Effector CD8-positive, alpha-beta T cell (primary cell): Measurements from ENCODE around the gene ANAPC1.
"Not testable (repeated sequence)": the region's sequence is repeated elsewhere in the genome, so short reads cannot be mapped to it uniquely, and the experiment has no call there.

Experiments used
- DNase-seq: peaks from one replicate; lab custom pipeline; 2025; lab: John Stamatoyannopoulos, UW

The ANAPC1 gene

DNA sequence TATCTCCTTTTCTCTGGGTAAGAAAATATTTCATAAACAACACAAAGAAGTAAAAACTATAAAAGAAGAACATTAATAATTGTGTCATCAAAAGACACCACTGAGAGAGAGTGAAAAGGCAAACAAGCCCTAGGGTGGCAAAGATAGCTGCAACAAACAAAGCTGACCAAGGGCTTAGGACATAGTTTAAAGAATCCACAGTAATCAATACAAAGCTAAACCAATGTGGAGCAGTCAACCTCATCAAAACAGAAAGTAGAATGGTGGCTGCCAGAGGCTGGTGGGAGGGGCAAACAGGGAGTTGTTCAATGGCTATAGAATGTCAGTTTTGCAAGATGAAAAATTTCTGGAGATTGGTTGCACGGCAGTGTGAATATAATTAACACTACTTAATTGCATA, 93.4 kb downstream of the ANAPC1 start:
- DNase-seq = not testable (repeated sequence)

- DNase-seq = not testable (repeated sequence)
Measured at GRCh38 chr2:111784081-111784480, 99.9 kb downstream of the ANAPC1 start.

DNA sequence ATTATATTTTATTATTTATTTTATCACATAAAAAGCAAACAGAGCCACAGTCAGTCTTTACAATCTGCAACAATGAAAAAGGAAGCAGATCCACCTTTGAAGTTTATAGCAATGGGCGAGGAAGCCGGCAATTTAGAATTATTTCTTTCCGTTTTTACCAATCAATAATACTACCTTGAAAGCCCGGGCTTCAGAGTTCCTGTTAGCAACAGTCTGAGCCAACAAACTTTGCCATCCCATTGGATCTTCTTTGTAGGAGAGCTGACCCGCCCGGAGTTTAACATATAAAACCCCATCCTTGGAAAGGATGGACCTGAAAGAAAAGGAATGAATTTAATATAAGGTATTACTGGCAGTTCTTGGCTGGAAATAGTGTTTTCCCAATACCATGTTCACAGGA, 101.8 kb downstream of the ANAPC1 start:
- DNase-seq = not testable (repeated sequence)

DNA sequence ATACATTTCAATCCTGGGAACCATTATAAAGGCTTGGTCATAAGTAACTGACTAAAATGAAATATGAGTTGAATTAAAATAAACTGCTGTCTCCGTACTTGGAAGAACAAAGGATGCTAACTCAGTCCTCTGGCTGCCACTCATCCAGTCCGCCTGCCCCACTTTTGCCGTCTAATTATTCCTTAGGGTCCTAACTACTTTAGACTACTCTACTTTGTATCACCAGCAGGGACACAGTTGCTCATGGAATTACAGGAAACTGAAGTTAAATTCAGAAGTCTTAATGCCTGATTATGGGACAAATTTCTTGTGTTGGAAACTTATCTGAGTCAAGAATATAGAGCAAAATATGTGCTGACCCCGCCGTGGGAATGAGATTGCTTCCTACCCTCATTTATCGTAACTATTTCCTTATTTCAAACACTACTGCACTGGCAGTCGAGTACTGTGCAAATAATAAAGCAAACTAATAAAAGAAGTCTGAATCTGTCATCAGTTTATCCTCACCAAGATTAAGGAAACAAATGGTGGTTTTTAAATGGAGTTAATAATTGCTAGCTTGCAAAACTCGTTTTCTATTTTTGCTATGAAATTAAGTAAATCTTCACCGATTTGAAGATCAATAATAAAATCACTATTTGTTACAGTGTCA, 102.4 kb downstream of the ANAPC1 start:
- not testable (repeated sequence) for DNase-seq

DNA sequence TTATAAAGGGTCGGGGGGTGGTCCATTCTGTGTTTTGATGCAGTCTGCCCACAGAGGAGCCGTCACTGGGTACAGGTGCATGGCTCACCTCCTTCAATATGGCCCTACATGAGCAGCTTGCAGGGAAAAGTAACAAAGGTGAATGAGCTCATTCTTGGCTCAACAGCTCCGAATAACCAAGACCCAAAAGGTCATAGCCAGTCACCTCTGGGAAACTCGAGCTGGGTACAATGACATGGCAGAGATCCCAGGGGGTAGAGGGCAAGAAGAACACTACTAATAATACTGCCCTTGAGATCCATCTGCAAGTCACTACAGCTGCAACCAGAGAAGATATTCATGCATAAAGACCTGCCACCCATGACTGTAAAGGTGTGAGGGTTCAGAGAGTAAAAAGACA, 106.8 kb downstream of the ANAPC1 start:
- DNase-seq = not testable (repeated sequence)

DNA sequence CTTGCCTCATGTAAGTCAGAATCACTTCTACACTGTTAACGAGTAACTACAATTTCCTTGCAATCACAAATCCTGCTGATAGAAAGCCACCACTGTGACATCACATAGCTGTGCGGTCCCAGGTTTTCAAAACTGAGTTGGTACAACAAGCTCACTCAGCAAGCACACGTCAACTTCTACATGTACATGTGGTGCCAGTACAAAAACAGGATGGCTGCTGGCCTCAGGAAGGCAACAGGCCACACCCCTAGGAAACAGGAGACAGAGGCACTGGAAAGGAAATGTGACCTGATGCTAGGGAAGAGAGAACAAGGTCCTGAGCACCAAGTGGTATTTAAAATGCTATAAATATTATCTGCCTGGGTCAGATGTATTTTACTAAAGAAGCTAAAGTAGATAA, 107.7 kb downstream of the ANAPC1 start:
- not testable (repeated sequence) for DNase-seq

DNA sequence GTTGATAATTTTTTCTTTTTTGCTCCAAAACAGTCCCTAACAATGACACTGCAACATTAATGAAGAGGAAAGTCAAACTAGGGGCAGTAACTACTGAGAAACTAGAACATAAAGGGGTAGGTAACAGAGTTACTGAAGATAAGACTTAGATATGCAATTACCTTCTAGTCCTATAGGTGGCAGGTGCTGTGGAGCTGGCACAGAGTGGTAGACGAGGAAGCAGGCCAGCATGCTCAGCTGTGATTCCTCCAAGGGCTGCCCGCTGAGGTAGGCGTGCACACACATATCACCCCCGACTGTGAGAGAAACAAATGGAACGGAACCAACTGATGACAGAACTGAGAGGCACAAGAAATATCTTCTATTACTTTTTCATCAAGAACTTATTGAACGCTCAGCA, 111.8 kb downstream of the ANAPC1 start:
- DNase-seq = not testable (repeated sequence)

DNA sequence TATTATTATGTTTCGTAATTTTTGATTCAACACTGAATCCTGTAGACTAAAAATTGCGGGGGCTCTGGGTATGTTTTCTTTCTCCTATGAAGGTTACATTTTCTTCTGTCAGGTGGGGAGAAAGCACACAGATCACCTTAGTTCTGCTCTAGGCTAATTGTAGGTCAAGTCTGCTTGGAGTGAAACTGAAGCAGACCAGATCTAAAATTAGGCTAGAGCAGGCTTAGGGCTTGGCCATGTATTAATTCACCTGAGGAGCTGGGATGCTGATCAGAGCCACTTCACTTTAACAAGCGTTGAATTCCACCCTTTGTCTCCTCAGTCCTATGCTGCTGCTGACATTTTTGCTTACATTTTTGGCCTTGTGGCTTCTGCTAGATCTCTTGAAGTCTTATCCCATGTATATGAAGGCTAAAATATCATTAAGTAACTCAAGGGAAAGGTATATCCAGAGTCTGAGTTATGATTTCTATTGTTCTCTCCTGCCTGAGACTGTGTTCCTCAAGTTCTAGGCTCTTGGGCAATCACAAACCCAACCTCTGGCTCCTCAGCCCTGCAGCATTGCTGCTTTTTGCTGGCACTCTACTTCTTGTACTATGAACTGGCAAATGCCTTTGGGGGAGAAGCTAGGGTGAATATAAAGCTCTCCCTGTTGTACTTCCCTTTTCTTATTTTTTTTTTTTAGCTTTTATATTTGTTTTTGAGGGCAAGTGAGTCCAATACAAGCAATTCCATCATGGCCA, 112.9 kb downstream of the ANAPC1 start:
- DNase-seq = not testable (repeated sequence)

- not testable (repeated sequence) for DNase-seq
Measured at GRCh38 chr2:111768266-111769190, 115.5 kb downstream of the ANAPC1 start.

GRCh38 chr2:111767087-111767486, 116.9 kb downstream of the ANAPC1 start:
- not testable (repeated sequence) for DNase-seq

DNA sequence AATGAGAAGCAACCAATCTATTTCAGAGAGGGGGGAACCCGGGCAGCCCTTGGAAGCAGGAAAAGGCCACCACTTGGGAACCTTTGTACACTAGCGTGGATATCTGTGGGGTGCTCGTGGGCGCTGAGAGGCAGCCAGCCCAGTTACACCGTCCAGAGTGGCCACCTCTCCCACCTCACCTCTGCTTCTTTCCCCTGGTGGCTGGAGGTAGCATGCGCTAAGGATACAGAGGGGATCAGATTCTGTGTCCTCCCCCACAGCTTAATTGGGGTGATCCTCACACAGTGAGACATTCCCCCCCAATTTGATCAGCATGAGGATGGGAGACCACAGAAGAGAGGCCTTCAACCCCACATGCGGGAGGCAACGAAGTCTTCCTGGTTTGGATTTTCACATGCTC, 117.7 kb downstream of the ANAPC1 start:
- DNase-seq = not testable (repeated sequence)

- not testable (repeated sequence) for DNase-seq
Measured at GRCh38 chr2:111764151-111764550, 119.8 kb downstream of the ANAPC1 start.

DNA sequence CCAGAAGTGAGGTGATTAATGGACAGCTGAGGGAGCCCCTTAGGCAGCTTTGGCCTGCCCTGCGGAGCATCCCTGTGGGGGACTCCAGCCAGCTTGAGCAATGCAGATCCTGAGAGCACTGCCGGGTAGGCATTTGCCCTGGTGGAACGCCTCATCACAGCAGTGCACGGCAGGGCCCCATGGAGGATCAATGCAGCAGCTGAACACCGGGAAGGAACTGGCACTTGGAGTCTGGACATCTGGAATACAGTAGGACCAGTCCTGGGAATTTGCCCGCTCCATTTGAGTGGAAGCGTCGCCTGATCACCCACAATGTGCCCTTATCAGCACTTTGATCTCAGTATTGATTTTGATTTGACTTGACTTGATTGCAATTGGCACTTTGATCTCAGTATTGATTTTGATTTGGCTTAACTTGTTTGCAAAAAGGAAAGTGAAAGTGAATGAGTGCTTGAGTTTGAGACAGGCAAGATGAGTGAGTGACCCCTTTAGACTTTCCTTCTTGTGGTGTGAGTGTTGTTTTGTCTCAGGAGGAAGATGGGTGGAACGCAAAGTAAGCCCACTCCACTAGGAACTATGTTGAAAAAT, 123.2 kb downstream of the ANAPC1 start:
- DNase-seq = not testable (repeated sequence)

DNA sequence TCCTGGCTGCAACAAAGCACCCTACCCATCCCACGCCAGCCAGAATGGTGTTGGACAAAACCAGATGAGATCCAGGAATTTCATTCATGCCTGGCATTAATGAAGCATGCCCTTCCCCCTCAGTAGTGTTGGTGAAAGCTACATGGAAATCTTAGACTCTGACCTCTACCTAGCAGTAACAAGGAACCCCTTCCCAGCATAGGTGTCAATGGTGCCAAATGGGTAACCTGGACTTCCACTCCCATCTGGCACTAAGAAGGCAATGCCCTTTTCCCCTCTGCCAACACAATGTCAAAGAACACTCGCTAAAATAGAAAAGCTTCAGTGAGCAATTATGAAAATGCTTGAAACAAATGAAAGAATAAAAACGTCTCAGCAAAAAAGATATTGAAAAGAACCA, 131.5 kb downstream of the ANAPC1 start:
- not testable (repeated sequence) for DNase-seq

- DNase-seq = not testable (repeated sequence)
Measured at GRCh38 chr2:111750641-111751040, 133.4 kb downstream of the ANAPC1 start.

DNA sequence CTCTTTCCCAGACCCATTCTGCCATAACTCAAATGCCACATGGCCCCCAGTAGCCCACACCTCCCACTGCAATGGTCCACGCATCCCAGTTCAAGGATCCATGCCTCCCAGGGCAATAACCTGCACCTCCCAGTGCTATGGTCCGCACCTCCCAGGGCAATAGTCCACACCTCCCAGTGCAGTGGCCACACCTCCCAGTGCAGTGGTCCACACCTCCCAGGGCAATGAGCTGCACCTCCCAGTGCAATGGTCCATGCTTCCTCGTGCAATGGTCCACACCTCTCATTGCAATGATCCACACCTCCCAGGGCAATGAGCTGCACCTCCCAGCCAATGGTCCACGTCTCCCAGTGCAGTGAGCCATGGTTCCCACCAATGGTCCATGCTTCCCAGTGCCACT, 135.6 kb downstream of the ANAPC1 start:
- DNase-seq = not testable (repeated sequence)

DNA sequence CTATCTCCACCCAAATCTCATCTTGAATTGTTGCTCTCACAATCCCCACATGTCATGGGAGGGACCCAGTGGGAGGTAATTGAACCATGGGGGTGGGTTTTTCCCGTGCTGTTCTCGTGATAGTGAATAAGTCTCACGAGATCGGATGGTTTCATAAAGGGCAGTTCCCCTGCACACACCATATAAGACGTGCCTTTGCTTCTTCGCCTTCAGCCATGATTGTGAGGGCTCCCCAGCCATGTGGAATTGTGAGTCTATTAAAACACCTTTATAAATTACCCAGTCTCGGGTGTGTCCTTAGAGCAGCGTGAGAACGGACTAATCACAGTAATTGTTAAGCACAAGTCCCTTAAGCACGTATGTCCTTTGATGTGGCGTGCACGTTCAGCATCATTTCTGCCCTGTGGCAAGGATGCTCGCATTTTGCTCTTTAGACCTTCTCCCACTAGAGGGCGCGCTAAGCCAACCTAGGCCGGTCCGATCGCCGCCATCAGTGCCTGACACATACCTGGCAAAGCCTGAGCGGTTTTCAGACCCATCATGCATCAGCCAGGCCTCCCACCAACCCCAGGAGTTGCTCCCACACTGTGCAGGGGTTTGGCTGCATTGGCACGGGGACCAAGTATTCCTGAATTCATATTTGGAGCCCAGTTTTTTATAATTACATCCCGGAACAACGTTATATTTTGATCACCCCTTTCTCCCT, 136.4 kb downstream of the ANAPC1 start:
- not testable (repeated sequence) for DNase-seq

- not testable (repeated sequence) for DNase-seq
Measured at GRCh38 chr2:111744751-111745150, 139.2 kb downstream of the ANAPC1 start.

DNA sequence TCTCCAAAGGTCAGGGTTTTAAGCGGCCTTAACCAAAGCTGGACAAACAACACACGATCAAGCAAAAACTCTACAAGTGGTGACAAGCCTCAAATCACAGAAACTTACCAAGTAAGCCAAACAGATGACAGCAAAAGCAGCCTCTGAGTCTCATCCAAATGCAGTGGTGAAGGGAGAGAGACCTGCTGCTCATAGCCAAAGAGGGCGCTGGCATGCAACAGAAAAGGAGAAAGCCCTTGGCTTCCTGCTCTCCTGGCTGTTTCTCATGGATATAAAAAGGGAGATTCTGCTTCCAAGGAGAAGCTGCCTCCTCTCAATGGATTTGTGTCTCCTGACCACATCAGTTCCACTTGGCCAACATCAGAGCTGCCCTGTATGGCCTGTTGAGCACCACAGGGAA, 142.5 kb downstream of the ANAPC1 start:
- DNase-seq = not testable (repeated sequence)

- not testable (repeated sequence) for DNase-seq
Measured at GRCh38 chr2:111735838-111736721, 147.9 kb downstream of the ANAPC1 start.
